Measurements from ENCODE around the gene PRTG. TPM values are rescaled to one million over a fixed set of nuclear protein-coding genes. Genes with fewer than 3 reads are reported as not detected.

Gene PRTG
- total RNA-seq, 4 donors from 2014 or later = 0.42 to 1.9 (median 1.8) TPM

DNA sequence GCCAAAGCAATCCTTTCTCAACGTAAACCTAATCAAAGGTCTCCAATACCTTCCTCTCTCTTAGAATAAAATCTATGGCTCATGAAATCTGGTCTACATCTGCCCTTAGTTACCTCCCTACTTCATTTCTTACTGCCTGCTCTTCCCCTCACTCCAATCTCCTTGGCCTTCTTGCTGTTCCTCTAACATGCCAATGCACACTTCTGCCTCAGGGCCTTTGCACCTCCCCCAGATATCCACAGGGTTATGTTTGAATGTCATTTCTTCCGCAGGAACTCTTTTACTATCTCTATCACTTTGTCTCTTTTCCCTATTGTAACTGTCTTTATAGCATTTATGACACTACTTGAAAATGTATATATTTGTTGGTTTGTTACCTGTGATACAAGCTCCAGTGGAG lies 110.5 kb downstream of the PRTG start:
- no peak for DNase-seq (ENCODE audit: extremely low spot score)
- Histone ChIP-seq H3K36me3 (peaks cover 0 to 8% (median 0%) of the 10 kb centered on the region in 4 donors), H3K4me3 (no peak overlapping the region), H3K27me3 (no peaks in the 10 kb centered on the region), H3K4me1 (no peaks in the 10 kb centered on the region), H3K27ac (replicated peaks in 1 of 4) (no peak overlapping the region), H3K9me3 (no peaks in the 10 kb centered on the region)
- WGBS = 92% methylated on average over 2 of the region's 2 CpGs
- intact Hi-C loops (cut with DNase I) = no loop called here
- no peak for TF ChIP-seq POLR2AphosphoS5 (IDR thresholded peaks at IDR 0.05)

- Histone ChIP-seq H3K27me3 (no peaks in the 10 kb centered on the region), H3K9me3 (no peaks in the 10 kb centered on the region), H3K4me1 (no peaks in the 10 kb centered on the region), H3K27ac (replicated peaks in 1 of 4) (no peak overlapping the region), H3K36me3 (peaks cover 0 to 8% (median 0%) of the 10 kb centered on the region in 4 donors), H3K4me3 (no peak overlapping the region)
- WGBS = 90% methylated on average over 2 of the region's 3 CpGs
- DNase-seq (ENCODE audit: extremely low spot score) = no peak
- intact Hi-C loops (cut with DNase I) = no loop called here
- TF ChIP-seq POLR2A (IDR thresholded peaks at IDR 0.05; ENCODE audit: low read depth) (no peak), CTCF (IDR thresholded peaks at IDR 0.05) (no peak), POLR2AphosphoS5 (IDR thresholded peaks at IDR 0.05) (no peak), EP300 (IDR thresholded peaks at IDR 0.05) (no peak)
Observed at GRCh38 chr15:55630858-55631257, 112.1 kb downstream of the PRTG start.

DNA sequence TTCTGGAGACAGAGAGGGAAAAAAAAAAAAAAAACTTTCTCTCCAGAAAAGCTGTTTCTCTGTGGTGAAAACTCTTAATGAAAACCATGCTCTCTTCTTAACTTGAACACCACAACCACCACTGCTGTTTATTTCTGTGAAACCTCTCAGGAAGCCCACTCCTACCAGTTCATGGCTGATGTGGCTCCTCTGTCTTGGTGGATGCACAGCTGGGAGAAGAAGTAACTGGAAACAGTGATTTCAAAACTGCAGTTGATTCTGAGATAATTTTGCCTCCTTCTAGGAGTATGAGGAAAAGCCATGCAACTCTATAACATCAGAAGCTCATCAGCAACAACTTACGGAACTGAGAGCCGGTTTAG lies 114.6 kb downstream of the PRTG start:
- TF ChIP-seq POLR2AphosphoS5 (IDR thresholded peaks at IDR 0.05) (no peak), EP300 (IDR thresholded peaks at IDR 0.05) (no peak), POLR2A (IDR thresholded peaks at IDR 0.05; ENCODE audit: low read depth) (no peak), CTCF (IDR thresholded peaks at IDR 0.05) (no peak)
- Histone ChIP-seq H3K4me1 (no peaks in the 10 kb centered on the region), H3K27ac (replicated peaks in 1 of 4) (no peak overlapping the region), H3K9me3 (no peaks in the 10 kb centered on the region), H3K36me3 (peaks cover 0 to 8% (median 0%) of the 10 kb centered on the region in 4 donors), H3K27me3 (no peaks in the 10 kb centered on the region), H3K4me3 (no peak overlapping the region)
- intact Hi-C loops (cut with DNase I) = no loop called here
- no peak for DNase-seq (ENCODE audit: extremely low spot score)
- 97% methylated on average over 2 of the region's 2 CpGs for WGBS

- intact Hi-C loops (cut with DNase I) = no loop called here
- H3K4me3 ChIP-seq = no peak overlapping the region
- H3K36me3 ChIP-seq = peaks cover 0 to 8% (median 0%) of the 10 kb centered on the region in 4 donors
- H3K9me3 ChIP-seq = no peaks in the 10 kb centered on the region
- no peaks in the 10 kb centered on the region for H3K4me1 ChIP-seq
- 74% methylated on average over 7 of the region's 7 CpGs for WGBS
- H3K27me3 ChIP-seq = no peaks in the 10 kb centered on the region
- no peak for DNase-seq (ENCODE audit: extremely low spot score)
- TF ChIP-seq POLR2A (IDR thresholded peaks at IDR 0.05; ENCODE audit: low read depth) = no peak
- no peak for TF ChIP-seq POLR2AphosphoS5 (IDR thresholded peaks at IDR 0.05)
- no peak for TF ChIP-seq CTCF (IDR thresholded peaks at IDR 0.05)
- TF ChIP-seq EP300 (IDR thresholded peaks at IDR 0.05) = no peak
- H3K27ac ChIP-seq (replicated peaks in 1 of 4) = no peak overlapping the region
Observed at GRCh38 chr15:55627730-55628368, 115.1 kb downstream of the PRTG start.

- DNase-seq (ENCODE audit: extremely low spot score) = no peak
- no peak overlapping the region for H3K4me3 ChIP-seq
- intact Hi-C loops (cut with DNase I) = no loop called here
- peaks cover 0 to 8% (median 0%) of the 10 kb centered on the region in 4 donors for H3K36me3 ChIP-seq
- TF ChIP-seq POLR2A (IDR thresholded peaks at IDR 0.05; ENCODE audit: low read depth) = no peak
- no peak for TF ChIP-seq POLR2AphosphoS5 (IDR thresholded peaks at IDR 0.05)
- no peak for TF ChIP-seq EP300 (IDR thresholded peaks at IDR 0.05)
- TF ChIP-seq CTCF (IDR thresholded peaks at IDR 0.05) = no peak
- 73% methylated on average over 6 of the region's 6 CpGs for WGBS
- no peaks in the 10 kb centered on the region for H3K4me1 ChIP-seq
- no peaks in the 10 kb centered on the region for H3K27me3 ChIP-seq
- H3K9me3 ChIP-seq = no peaks in the 10 kb centered on the region
- no peak overlapping the region for H3K27ac ChIP-seq (replicated peaks in 1 of 4)
Observed at GRCh38 chr15:55619783-55620182, 123.2 kb downstream of the PRTG start.
